Cardiac muscle cell (in vitro differentiated cells and primary cell): ENCODE data around the gene TXLNG. TPM values are rescaled to one million over a fixed set of nuclear protein-coding genes. Genes with fewer than 3 reads are reported as not detected.

Experiments
- DNase-seq, 2 donors: peaks; one replicate each; pipeline versions ENCODE4 v3.0.0 to v3.0.0-alpha.2; 2010 to 2017; ENCODE audit warnings: low read depth in 1 of 2, low spot score in 1 of 2
- H3K27ac ChIP-seq: fragments of 200-600 bp; sonication (generic); 2 replicates; pipeline ENCODE4 v1.5.1; 2016
- H3K27me3 ChIP-seq: fragments of 200-600 bp; sonication (generic); 2 replicates; pipeline ENCODE4 v1.6.0; 2016; ENCODE audit warnings: control low read depth
- H3K36me3 ChIP-seq: fragments of 200-600 bp; sonication (generic); 2 replicates; pipeline ENCODE4 v1.5.1; 2016; ENCODE audit warnings: control low read depth
- H3K4me1 ChIP-seq: fragments of 200-600 bp; sonication (generic); 2 replicates; pipeline ENCODE4 v1.8.1; 2017; ENCODE audit warnings: low read depth, mild to moderate bottlenecking, mixed run types
- H3K4me3 ChIP-seq: fragments of 200-600 bp; sonication (generic); 2 replicates; pipeline ENCODE4 v1.5.1; 2016; ENCODE audit warnings: mild to moderate bottlenecking
- H3K9me3 ChIP-seq: fragments of 200-600 bp; sonication (generic); 2 replicates; pipeline ENCODE4 v1.5.1; 2017; ENCODE audit warnings: low read depth, mild to moderate bottlenecking, control low read depth
- CTCF ChIP-seq: IDR thresholded peaks from 2 replicates; pipeline ENCODE4 v1.5.1; 2012; ENCODE audit warnings: low read depth, mild to moderate bottlenecking, low read length
- polyA plus RNA-seq: library from polyadenylated mRNA; unstranded; fragments of >200 nt; fragmentation: Nextera tagmentation; extraction: Ambion mirVana; gene quantifications from 2 replicates; pipeline ENCODE4 v1.2.1, GENCODE V29; 2016
- total RNA-seq: library from RNA; depleted of rRNA; stranded (reverse); fragments of >200 nt; gene quantifications from 2 replicates; pipeline ENCODE4 v1.2.3, GENCODE V29; 2016

The TXLNG gene
- total and polyA plus RNA-seq, 2 experiments from 2014 or later: 12.4 to 16.8 TPM

DNA sequence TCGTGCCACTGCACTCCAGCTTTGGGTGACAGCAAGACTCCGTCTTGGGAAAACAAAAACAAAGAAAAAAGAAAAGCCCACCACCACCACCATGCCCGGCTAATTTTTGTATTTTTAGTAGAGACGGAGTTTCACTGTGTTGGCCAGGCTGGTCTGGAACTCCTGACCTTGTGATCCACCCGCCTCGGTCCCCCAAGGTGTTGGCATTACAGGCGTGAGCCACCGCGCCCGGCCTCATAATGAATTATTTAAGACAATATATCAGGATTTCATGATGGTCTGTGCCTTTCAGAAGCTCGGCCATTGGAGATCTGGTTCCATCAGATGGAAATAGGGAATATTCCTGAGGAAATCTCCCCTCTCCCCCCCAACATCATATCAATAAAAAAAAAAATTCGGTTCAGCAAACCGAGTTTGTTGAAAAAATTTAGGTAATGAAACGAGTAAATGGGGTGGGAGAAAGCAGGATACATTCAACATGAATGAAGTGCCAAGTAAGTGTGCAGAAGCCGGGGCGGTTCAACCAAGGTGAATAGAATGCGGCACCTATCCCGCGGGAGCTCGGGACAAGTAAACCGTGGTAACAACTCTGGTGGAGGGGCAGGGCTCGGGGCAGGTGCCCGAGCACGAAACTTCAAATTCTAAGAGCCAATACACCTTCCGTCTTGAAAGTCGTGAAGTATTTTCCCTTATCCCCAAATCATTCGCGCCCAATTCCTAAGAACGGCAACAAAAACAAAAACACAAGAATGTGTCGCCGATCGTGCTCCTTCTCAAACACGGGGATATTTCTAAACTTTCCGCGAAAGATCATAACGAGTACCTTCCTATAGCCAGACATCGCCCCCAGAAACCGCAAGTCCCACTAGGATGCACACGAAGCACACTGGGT lies 773 bp upstream of the TXLNG start:
- no peak for TF ChIP-seq CTCF
- H3K27ac ChIP-seq: no peak overlapping the region
- peak in 1 of 2 donors; percentile 49 for DNase-seq
- no peaks in the 10 kb centered on the region for H3K4me1 ChIP-seq
- H3K27me3 ChIP-seq: no peaks in the 10 kb centered on the region
- no peaks in the 10 kb centered on the region for H3K9me3 ChIP-seq
- H3K36me3 ChIP-seq: peaks cover 2% of the 10 kb centered on the region
- peak overlapping the region; percentile 62 for H3K4me3 ChIP-seq

- peak overlapping the region; percentile 81 for H3K27ac ChIP-seq
- no peaks in the 10 kb centered on the region for H3K4me1 ChIP-seq
- peaks cover 5% of the 10 kb centered on the region for H3K36me3 ChIP-seq
- peak overlapping the region; percentile 81 for H3K4me3 ChIP-seq
- TF ChIP-seq CTCF: no peak
- H3K9me3 ChIP-seq: no peaks in the 10 kb centered on the region
- DNase-seq: peak; percentile 8 to 30
- no peaks in the 10 kb centered on the region for H3K27me3 ChIP-seq
Measured at GRCh38 chrX:16786791-16787735, 797 bp downstream of the TXLNG start.

- TF ChIP-seq CTCF: no peak
- peaks cover 5% of the 10 kb centered on the region for H3K36me3 ChIP-seq
- DNase-seq: peak in 1 of 2 donors; percentile 46
- no peaks in the 10 kb centered on the region for H3K27me3 ChIP-seq
- no peaks in the 10 kb centered on the region for H3K9me3 ChIP-seq
- H3K27ac ChIP-seq: no peak overlapping the region
- no peaks in the 10 kb centered on the region for H3K4me1 ChIP-seq
- no peak overlapping the region for H3K4me3 ChIP-seq
Measured at GRCh38 chrX:16788477-16788876, 2.2 kb downstream of the TXLNG start.

DNA sequence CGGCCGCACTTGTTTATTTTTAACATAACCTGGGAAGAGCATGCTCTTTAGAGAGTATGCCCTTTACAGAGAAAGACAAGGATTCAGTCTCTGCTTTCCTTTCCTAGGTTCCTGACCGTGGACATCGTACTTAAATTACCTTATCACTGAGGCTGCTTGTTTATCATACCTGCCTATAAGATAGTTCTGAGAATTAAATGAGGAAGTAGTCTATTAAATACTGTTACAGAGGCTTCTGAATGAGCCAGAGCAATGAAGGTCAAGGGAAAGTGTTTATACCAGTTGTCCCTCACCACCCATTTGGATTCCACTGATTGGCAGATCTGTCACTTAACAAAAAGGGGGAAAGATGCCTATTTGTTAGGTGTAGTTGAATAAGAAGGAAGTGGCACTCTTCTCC lies 10.0 kb downstream of the TXLNG start:
- Histone ChIP-seq H3K27me3 (no peaks in the 10 kb centered on the region), H3K27ac (no peak overlapping the region), H3K9me3 (no peaks in the 10 kb centered on the region), H3K4me1 (no peaks in the 10 kb centered on the region), H3K4me3 (no peak overlapping the region), H3K36me3 (peaks cover 5% of the 10 kb centered on the region)
- no peak for TF ChIP-seq CTCF
- no peak for DNase-seq

DNA sequence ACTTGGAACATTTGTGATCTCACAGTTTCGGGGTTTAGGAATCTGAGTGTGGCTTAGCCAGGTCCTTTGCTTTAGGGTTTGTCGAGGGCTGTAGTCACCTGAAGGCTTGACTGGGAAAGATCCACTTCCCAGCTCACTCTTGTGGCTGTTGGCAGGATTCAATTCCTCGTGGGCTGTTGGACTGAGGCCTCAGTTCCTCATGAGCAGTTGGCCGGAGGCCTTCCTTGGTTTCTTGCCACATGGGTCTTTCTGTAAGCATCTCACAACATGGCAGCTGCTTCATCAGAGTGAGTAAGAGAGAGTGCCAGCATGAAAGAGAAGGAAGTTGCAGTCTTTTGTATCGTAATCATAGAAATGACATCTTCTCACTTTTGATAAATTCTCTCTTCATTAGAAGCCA lies 11.1 kb downstream of the TXLNG start:
- peak in 1 of 2 donors; percentile 31 for DNase-seq
- no peak overlapping the region for H3K27ac ChIP-seq
- no peaks in the 10 kb centered on the region for H3K9me3 ChIP-seq
- H3K4me1 ChIP-seq: no peaks in the 10 kb centered on the region
- peaks cover 5% of the 10 kb centered on the region for H3K36me3 ChIP-seq
- TF ChIP-seq CTCF: no peak
- H3K27me3 ChIP-seq: no peaks in the 10 kb centered on the region
- no peak overlapping the region for H3K4me3 ChIP-seq
